Activated naive CD4-positive, alpha-beta T cell treated with anti-CD3 and anti-CD28 coated beads for 36 hours (primary cell): Measurements from ENCODE around the gene ADAMTSL1. TPM values are rescaled to one million over a fixed set of nuclear protein-coding genes. Genes with fewer than 3 reads are reported as not detected.

Source experiments
- CTCF ChIA-PET: fragments of 350-600 bp; sonication (Branson Sonifier 250); formaldehyde crosslinking; loops from one replicate; lab custom pipeline; 2021; ENCODE audit warnings: antibody characterized with exemption; lab: Charles Lee
- DNase-seq: peaks from one replicate; pipeline ENCODE4 v3.0.0-alpha.2; 2020
- H3K27ac Mint-ChIP-seq: one replicate; pipeline ENCODE4 v1.8.0; 2021; ENCODE audit warnings: mild to moderate bottlenecking, mixed read lengths
- H3K27me3 Mint-ChIP-seq: one replicate; pipeline ENCODE4 v1.8.0; 2021; ENCODE audit warnings: low read depth, mixed read lengths
- H3K36me3 Mint-ChIP-seq: one replicate; pipeline ENCODE4 v1.8.0; 2021; ENCODE audit warnings: low read depth, mixed read lengths
- H3K4me1 Mint-ChIP-seq: one replicate; pipeline ENCODE4 v1.8.0; 2021; ENCODE audit warnings: low read depth, mixed read lengths
- H3K4me3 Mint-ChIP-seq: one replicate; pipeline ENCODE4 v1.8.0; 2021; ENCODE audit warnings: mild to moderate bottlenecking, moderate library complexity, mixed read lengths
- H3K9me3 Mint-ChIP-seq: one replicate; pipeline ENCODE4 v1.8.0; 2021; ENCODE audit warnings: mixed read lengths
- intact Hi-C: fragments of 100-400 bp; cut with micrococcal nuclease; formaldehyde crosslinking; loops from one replicate; pipeline ENCODE4 v1.15.1; 2023
- total RNA-seq, 2 experiments: library from RNA; stranded (reverse); gene quantifications; one replicate each; pipeline ENCODE4 v1.2.3, GENCODE V29; 2021

The ADAMTSL1 gene, protein sequence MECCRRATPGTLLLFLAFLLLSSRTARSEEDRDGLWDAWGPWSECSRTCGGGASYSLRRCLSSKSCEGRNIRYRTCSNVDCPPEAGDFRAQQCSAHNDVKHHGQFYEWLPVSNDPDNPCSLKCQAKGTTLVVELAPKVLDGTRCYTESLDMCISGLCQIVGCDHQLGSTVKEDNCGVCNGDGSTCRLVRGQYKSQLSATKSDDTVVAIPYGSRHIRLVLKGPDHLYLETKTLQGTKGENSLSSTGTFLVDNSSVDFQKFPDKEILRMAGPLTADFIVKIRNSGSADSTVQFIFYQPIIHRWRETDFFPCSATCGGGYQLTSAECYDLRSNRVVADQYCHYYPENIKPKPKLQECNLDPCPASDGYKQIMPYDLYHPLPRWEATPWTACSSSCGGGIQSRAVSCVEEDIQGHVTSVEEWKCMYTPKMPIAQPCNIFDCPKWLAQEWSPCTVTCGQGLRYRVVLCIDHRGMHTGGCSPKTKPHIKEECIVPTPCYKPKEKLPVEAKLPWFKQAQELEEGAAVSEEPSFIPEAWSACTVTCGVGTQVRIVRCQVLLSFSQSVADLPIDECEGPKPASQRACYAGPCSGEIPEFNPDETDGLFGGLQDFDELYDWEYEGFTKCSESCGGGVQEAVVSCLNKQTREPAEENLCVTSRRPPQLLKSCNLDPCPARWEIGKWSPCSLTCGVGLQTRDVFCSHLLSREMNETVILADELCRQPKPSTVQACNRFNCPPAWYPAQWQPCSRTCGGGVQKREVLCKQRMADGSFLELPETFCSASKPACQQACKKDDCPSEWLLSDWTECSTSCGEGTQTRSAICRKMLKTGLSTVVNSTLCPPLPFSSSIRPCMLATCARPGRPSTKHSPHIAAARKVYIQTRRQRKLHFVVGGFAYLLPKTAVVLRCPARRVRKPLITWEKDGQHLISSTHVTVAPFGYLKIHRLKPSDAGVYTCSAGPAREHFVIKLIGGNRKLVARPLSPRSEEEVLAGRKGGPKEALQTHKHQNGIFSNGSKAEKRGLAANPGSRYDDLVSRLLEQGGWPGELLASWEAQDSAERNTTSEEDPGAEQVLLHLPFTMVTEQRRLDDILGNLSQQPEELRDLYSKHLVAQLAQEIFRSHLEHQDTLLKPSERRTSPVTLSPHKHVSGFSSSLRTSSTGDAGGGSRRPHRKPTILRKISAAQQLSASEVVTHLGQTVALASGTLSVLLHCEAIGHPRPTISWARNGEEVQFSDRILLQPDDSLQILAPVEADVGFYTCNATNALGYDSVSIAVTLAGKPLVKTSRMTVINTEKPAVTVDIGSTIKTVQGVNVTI (N-terminal part only)
- total RNA-seq: not detected

DNA sequence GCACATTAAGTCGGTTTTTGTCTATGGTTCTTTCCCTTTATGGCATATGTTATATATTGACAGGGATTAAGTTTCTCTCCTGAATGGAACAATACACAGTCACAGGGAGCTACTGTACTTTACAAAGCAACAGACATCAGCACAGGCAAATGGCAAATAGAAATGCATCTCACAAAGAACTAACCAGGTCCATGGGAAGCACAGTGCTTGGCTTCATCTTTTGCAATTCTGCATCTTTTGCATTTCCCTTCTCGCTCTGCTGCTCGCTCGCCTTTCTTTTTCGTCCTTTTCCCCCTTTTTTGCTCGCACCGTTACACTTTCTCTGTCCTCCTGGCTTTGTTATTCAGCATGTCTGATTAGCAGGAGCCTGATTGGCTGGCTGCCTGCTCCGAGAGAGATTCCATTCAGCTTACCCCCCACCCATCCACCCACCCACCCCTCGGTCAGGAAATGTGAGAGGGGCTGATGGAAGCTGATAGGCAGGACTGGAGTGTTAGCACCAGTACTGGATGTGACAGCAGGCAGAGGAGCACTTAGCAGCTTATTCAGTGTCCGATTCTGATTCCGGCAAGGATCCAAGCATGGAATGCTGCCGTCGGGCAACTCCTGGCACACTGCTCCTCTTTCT is at the start of gene ADAMTSL1:
ADAMTSL1 (plus strand) TSS at position 502 of the 628 bp plus-strand sequence; CDS start at position 582, 80 bp downstream.
- no peaks in the 10 kb centered on the region for H3K36me3 Mint-ChIP-seq
- intact Hi-C loops: no loop called here
- H3K27ac Mint-ChIP-seq: no peak within 1 kb of the TSS
- no peak within 1 kb of the TSS for H3K4me3 Mint-ChIP-seq
- H3K9me3 Mint-ChIP-seq: no peaks in the 10 kb centered on the region
- no peaks in the 10 kb centered on the region for H3K4me1 Mint-ChIP-seq
- DNase-seq: no peak
- H3K27me3 Mint-ChIP-seq: peaks cover 16% of the 10 kb centered on the region
- CTCF ChIA-PET: no interaction called here

DNA sequence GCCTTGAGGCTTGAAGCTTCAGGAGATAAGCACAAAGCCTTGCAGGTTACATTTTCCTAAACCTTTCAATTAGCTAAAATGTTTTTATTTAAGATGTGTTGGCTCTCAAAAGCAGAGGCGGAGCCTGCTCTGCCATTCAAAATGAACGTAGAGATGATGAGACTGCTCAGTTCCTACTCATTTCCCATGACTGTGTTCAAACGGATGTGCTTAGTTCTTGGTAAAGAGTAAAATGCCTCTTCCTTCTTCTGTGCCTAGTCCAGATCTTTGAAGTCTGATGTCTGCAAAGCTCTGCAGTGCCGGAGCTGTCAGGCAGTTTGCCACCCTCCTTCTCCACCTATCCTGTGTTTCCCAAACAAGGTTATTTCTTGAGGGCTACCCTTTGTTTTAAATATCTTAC is 46.3 kb upstream of the ADAMTSL1 start:
- intact Hi-C loops: no loop called here
- Mint-ChIP-seq H3K36me3 (no peaks in the 10 kb centered on the region), H3K27me3 (no peaks in the 10 kb centered on the region), H3K4me1 (no peaks in the 10 kb centered on the region), H3K9me3 (no peaks in the 10 kb centered on the region), H3K27ac (no peak overlapping the region), H3K4me3 (no peak overlapping the region)
- no peak for DNase-seq
- CTCF ChIA-PET: interaction anchor here (0.9 kb wide), 1 partner anchor 13 kb away, joined by 3 read pairs; no protein-coding TSS in a partner anchor

DNA sequence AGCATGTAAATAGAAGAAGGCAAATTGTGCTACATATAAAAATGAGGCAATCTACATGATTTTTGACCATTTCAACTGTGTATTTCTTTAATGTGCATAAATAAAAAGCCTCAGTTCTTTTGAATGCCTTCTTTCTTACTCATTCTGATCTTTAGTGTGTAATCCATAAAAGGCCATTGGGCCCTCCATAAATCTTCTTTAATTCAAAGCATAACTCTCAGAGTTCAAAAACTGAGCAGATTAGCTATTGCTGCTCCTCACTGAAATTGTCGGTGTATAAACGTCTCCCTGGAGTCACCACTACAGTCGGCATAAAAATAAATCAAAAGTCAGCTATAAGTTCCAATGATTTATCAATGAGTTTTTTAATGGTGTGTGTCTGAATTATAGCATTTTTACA is 45.3 kb upstream of the ADAMTSL1 start:
- H3K9me3 Mint-ChIP-seq: no peaks in the 10 kb centered on the region
- no peak overlapping the region for H3K27ac Mint-ChIP-seq
- intact Hi-C loops: no loop called here
- no peak overlapping the region for H3K4me3 Mint-ChIP-seq
- H3K36me3 Mint-ChIP-seq: no peaks in the 10 kb centered on the region
- DNase-seq: no peak
- CTCF ChIA-PET: no interaction called here
- no peaks in the 10 kb centered on the region for H3K4me1 Mint-ChIP-seq
- H3K27me3 Mint-ChIP-seq: no peaks in the 10 kb centered on the region

DNA sequence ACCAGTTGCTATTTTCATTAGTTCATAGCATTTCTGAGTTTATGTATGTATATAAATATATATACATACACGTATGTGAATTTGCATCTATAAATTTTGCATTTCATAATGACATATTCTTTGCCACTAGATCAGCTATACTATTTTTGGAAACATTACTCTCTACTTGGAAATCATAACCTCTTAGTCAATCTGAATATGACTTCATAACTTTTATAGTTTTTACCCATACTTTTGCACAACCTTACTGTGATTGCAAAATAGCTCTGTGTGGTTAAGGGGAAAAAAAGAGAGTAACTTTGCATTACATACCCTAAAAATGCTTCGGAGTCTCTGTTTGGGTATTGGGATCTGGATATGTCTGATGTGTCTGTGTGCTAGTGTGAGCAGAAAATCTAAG is 44.9 kb upstream of the ADAMTSL1 start:
- H3K9me3 Mint-ChIP-seq: no peaks in the 10 kb centered on the region
- H3K4me3 Mint-ChIP-seq: no peak overlapping the region
- no peaks in the 10 kb centered on the region for H3K36me3 Mint-ChIP-seq
- intact Hi-C loops: no loop called here
- CTCF ChIA-PET: no interaction called here
- no peaks in the 10 kb centered on the region for H3K27me3 Mint-ChIP-seq
- no peaks in the 10 kb centered on the region for H3K4me1 Mint-ChIP-seq
- no peak for DNase-seq
- H3K27ac Mint-ChIP-seq: no peak overlapping the region

DNA sequence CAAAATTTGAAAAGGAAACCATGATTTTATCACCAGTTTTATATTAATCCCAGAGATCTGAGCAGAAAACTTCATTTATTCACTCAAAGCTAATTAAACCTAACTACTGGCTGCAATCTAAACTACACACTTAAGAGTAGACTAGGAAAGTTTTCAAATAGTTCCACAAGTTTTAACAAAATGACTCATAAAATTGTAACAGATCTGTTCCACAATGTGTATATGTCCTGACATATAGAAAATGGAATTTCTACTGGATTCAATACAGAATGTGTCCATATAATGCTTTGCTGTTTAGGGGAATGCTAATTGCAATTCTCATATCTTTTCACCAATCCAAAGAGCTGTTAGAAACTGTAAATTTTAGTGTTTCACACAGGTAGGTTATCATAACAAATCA is 40.3 kb upstream of the ADAMTSL1 start:
- Mint-ChIP-seq H3K4me3 (no peak overlapping the region), H3K27ac (no peak overlapping the region), H3K9me3 (no peaks in the 10 kb centered on the region), H3K27me3 (peaks cover 30% of the 10 kb centered on the region), H3K4me1 (peaks cover 4% of the 10 kb centered on the region), H3K36me3 (no peaks in the 10 kb centered on the region)
- CTCF ChIA-PET: interaction anchor here (1.2 kb wide), 1 partner anchor 9 kb away, joined by 6 read pairs; no protein-coding TSS in a partner anchor
- DNase-seq: no peak
- intact Hi-C loops: no loop called here

DNA sequence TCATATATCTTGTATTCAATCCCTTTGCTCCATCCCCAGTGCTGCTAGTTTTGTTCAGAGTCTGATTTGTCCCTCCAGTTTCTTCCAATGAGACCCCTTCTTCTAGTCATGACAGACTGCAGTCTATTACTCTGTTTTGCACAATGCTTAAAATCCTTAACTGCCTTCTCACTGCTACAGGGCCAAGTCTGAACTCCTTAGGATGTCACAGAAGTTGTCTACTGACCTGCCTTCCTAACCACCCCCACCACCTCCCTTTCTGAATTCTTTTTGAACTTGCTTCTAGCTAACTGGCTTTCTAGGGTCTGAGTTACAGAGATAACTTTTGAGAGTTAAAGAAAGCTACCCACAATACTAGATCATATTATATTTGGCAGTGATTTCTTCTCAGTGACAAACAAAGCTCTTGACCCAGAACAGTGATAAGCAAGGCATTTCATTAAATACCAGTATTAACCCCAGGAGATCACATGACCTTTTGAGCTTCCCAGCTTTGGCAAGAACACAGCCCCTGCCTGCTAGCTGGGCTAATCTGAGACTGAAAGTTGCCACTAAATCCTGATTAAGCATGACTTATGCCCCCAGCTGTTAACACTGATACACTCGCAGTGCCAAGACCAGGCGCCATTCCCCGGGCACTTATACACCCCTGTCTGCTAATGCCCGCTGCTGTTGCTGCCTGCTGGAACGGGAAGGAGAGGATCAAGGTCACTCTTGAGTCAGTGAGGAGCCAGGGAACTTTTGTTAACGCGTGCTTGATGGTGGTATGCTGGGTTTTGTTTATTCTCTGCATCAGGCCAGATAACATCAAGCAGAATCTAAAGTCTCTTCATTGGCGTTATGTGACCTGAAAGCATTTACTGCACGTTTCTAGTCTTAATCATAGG is 36.4 kb upstream of the ADAMTSL1 start:
- Mint-ChIP-seq H3K4me3 (no peak overlapping the region), H3K27ac (no peak overlapping the region)

DNA sequence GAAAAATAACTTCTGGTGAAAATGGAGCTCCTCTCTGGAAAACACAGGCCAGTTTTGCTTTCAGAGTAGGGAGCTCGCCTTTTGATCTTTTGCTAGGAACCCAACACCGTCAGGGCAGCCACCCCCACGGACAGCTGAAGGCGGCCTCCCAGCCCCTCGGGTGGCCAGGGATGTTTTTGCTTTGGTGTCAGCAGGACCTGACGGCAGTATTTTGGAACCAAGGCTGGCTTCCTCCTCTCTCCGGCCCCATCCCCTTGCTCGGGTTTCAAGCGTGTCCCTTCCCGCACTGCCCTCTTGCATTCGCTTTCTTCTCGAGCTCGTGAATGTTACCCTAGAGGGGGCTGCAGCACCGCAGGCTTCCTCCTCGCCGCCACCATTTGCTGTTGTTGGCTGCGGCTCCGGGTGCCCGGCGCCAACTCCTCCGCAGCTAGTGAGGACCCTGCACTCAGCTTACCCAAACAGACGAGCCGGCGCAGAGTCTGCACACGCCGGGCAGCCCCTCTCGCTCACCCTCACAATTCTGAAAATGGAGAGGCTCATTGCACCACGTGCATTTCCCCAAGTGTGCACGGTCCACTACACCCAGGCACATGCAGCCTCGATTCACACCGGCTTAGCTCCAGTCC is 35.5 kb upstream of the ADAMTSL1 start:
- CTCF ChIA-PET: no interaction called here
- Mint-ChIP-seq H3K9me3 (no peaks in the 10 kb centered on the region), H3K4me1 (peaks cover 4% of the 10 kb centered on the region), H3K27ac (no peak overlapping the region), H3K4me3 (no peak overlapping the region), H3K36me3 (no peaks in the 10 kb centered on the region), H3K27me3 (peaks cover 41% of the 10 kb centered on the region)
- intact Hi-C loops: no loop called here
- DNase-seq: no peak

More for the DNA sequence above, 36.4 kb upstream of the ADAMTSL1 start:
- Mint-ChIP-seq H3K4me1 (peaks cover 4% of the 10 kb centered on the region), H3K9me3 (no peaks in the 10 kb centered on the region), H3K27me3 (peaks cover 41% of the 10 kb centered on the region), H3K36me3 (no peaks in the 10 kb centered on the region)
- no peak for DNase-seq
- CTCF ChIA-PET: interaction anchor here (0.6 kb wide), 1 partner anchor 764 kb away, joined by 3 read pairs; no protein-coding TSS in a partner anchor
- intact Hi-C loops: no loop called here

DNA sequence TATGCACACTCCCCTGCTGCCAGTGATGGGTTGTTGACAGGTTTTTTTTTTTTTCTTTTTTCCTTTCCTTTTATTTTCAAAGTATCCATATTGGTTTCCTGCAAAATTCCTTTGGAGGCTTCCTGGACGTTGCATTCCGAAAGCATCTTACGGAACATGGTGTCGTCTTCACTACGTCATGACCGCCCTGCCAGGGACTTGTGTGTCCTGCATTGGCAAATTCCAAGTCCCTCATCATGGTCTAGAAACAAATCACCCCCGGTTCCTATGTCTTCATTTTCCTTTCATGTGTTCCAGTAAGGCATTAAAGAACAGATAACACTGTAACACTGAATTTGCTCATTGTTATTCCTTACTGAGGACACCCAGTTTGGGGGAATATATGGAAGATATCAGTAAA is 35.0 kb upstream of the ADAMTSL1 start:
- CTCF ChIA-PET: no interaction called here
- H3K27ac Mint-ChIP-seq: no peak overlapping the region
- no peaks in the 10 kb centered on the region for H3K9me3 Mint-ChIP-seq
- peaks cover 4% of the 10 kb centered on the region for H3K4me1 Mint-ChIP-seq
- no peak overlapping the region for H3K4me3 Mint-ChIP-seq
- intact Hi-C loops: no loop called here
- DNase-seq: no peak
- no peaks in the 10 kb centered on the region for H3K36me3 Mint-ChIP-seq
- peaks cover 41% of the 10 kb centered on the region for H3K27me3 Mint-ChIP-seq

DNA sequence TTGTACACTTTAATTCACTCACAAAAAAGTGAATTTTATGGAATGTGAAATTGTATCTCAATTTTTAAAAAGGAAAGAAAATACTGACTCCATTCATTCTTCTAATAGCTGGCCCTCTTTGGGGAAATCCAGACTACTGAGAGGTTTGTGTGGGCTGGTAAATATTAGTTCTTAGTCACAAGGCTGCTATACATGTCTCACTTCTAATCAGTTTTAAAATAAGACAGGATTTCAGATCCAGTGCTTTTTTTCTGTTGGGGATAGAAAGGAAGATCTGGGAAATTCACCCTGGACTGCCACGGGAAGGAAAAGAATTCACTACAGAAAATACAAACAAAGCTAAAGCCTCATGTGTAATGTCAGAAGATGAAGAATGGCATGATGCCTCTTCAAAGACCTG is 32.7 kb upstream of the ADAMTSL1 start:
- Mint-ChIP-seq H3K27ac (no peak overlapping the region), H3K4me1 (peaks cover 4% of the 10 kb centered on the region), H3K9me3 (no peaks in the 10 kb centered on the region), H3K36me3 (no peaks in the 10 kb centered on the region), H3K4me3 (no peak overlapping the region), H3K27me3 (peaks cover 30% of the 10 kb centered on the region)
- intact Hi-C loops: loop anchor here (5.0 kb wide), 3 partner anchors 731 to 1016 kb away; no protein-coding TSS in a partner anchor
- DNase-seq: no peak
- CTCF ChIA-PET: interaction anchor here (0.6 to 3.9 kb wide), 8 partner anchors 10 to 187 kb away, joined by 3 to 59 read pairs (median 5); no protein-coding TSS in a partner anchor

DNA sequence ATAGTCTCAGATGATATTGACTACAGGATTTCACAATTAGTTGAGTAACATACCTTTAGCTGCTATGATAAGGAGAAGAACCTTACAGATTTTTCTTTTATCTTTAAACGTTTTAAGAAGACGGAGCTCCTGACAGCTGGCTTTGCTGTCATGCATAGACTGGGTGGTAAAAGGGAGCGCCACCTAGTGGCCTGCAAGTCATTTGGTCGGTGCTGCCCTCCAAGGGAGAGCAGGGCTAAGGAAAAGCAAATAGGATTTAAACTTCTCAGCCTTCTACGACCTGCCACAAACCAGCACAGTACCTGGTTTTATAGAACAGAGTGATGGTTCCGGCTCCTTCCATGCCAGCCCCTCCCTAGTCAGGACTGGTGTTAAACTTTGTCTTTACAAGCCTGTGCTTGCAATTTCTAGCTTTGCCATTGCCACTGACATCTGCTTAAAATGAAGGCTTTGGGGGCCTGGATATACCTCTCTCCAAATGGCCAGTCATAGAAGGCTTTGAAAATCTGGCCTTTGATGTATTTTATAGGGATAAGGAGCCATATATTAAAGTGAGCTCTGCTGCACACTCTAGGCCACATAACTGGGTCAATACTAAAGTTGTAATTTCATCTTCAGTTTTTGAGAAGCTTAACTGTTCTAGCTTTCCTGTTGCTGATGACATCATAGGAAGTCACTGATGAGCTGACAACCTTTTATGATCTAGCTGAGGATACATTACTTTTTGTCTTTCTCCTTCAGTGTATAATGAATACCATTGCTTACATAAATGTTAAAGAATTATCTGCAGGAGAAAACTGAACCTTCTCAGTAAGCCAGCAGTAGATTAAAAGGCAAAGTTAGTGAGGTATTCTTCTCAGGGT is 31.1 kb upstream of the ADAMTSL1 start:
- Mint-ChIP-seq H3K9me3 (no peaks in the 10 kb centered on the region), H3K27ac (no peak overlapping the region), H3K4me1 (peaks cover 4% of the 10 kb centered on the region), H3K36me3 (no peaks in the 10 kb centered on the region), H3K4me3 (no peak overlapping the region), H3K27me3 (peaks cover 18% of the 10 kb centered on the region)
- intact Hi-C loops: loop anchor here (1.0 to 5.0 kb wide), 6 partner anchors 188 to 1014 kb away; no protein-coding TSS in a partner anchor
- peak; percentile 73 for DNase-seq
- CTCF ChIA-PET: interaction anchor here (0.6 to 3.9 kb wide), 17 partner anchors 9 to 731 kb away, joined by 3 to 59 read pairs (median 4); no protein-coding TSS in a partner anchor
